Stimulated activated CD8-positive, alpha-beta memory T cell treated with anti-CD3 and anti-CD28 coated beads, Interleukin-4, amount 100 ng/mL, for 48 hours (primary cell): ENCODE results near the gene NES.

Source experiments
- DNase-seq: peaks from one replicate; pipeline ENCODE4 v3.0.0-alpha.2; 2020

NES gene

GRCh38 chr1:156676820-156677615, at the start of gene NES:
TSS of gene NES (minus strand) at chr1:156677407. CDS start at chr1:156677264, 143 bp downstream.
- no peak for DNase-seq

- DNase-seq, result peak; percentile 72
These were observed 49.5 kb upstream of the NES start for GRCh38 chr1:156726549-156727226.

- peak; percentile 89 for DNase-seq
These were observed 48.6 kb upstream of the NES start for GRCh38 chr1:156725683-156726280.

DNA sequence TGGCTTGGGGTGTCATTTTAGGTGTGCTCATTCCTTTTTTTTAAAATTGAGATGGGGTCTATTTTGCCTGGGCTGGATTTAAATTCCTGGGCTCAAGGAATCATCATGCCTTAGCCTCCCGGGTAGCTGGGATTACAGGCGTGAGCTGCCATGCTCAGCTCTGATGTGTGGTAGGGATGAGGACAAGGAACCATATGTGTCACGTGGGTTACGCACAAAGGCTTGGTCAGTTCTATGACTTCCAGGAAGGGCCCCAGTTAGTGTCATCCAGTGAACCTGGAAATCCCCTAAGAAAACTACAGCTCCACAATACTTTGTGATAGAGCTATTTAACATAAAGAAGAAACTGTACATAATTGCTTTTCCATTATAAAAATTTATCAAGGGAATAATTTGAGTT, 44.3 kb upstream of the NES start:
- no peak for DNase-seq

GRCh38 chr1:156721131-156721530, 43.9 kb upstream of the NES start:
- no peak for DNase-seq

DNA sequence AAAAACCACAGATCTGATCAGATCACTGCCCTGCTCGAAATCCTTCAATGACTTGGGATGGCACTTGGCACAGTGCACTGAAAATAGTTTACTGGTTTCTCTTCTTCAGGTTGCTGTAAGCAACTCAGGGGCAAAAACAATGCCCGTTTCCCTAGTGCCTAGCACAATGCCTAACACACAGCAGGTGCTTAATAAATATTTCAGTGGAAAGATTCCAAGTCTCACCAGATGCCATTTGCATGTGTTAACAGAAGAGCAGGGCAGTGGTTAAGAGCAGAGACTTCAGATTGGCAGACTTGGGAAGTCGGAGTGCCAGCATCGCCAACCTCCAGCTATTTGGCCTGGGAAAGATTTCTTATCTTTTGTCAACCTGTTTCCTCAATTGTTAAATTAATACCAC, 40.1 kb upstream of the NES start:
- no peak for DNase-seq

GRCh38 chr1:156714830-156715229, 37.6 kb upstream of the NES start:
- no peak for DNase-seq

DNA sequence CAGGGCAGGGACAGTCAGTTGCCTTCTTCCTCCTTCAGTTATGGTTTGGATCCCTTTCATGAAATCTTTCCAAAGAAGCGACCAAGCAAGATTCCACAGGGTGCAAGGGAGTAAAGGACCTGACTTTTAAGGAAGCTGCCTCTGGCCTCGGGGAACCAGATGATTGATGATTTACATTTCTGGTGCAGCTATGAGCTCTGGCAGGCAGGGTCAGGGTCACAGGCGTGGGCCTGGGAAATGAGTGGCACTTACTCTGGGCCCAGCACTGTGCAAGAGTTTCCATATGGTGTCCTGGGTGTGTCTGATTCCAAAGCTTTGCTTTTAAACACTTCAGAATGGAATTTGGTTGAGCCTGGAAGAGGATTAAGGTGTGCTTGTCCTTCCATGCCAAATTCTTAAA, 35.4 kb upstream of the NES start:
- DNase-seq, result no peak

DNA sequence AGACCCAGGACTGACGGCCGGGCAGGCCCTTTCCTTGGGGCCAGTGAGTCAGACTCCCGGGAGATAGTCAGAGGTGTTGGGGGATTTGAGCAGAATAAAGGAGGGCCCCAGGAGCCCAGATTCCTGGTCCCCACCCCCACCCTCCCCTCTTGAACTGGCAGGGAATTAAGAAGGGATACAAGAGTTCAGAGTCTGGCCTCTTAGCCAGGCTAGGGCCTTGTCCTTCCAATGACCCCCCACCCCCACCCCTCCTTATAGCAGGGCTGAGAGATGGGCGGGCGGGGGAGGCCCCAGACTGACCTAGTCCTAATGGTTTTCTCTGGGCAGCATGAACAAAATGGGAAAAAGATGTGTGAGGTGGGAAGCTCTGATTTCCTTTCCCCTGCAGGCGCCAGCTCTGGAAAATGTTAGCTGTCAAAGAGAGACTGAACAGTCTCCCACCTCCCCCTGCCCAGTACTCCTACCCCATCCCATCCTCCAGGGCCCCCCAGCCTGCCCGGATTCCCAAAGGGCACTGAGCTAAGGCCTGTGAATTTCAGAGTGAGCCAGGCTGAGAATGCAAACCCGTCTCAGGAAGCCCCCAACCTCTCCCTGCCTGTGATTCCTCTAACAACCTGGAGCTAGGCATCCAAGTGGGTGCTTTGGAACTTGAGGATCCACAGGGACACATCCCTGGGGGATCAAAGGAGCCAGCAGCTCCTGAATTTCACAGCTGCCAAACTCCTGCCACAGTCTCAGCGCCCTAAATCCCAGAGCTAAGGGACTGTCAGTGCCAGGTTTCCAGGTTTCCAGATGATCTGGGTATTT, 34.0 kb upstream of the NES start:
- no peak for DNase-seq

- DNase-seq, result no peak
These were observed 32.7 kb upstream of the NES start for GRCh38 chr1:156709757-156710489.

DNA sequence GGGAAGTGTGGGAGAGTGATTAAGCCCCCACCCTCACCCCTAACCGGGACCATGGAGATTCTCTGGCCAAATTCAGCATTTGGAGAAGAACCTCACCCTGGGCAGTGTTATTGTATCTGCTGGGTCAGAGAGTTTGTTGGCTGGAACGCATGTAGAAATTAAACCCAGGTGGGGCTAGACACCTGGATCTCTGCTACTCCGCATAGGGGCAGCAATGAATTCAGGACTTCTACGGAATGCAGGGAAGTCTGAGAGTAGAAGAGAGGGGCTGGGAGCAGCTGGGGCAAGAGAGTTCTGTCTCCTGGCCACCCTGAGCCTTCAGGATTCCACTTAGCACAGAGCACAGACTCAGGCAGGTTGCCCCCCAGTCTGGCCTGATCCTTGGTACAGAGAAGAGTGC, 31.8 kb upstream of the NES start:
- no peak for DNase-seq

GRCh38 chr1:156708218-156708661, 31.0 kb upstream of the NES start:
- DNase-seq, result no peak

DNA sequence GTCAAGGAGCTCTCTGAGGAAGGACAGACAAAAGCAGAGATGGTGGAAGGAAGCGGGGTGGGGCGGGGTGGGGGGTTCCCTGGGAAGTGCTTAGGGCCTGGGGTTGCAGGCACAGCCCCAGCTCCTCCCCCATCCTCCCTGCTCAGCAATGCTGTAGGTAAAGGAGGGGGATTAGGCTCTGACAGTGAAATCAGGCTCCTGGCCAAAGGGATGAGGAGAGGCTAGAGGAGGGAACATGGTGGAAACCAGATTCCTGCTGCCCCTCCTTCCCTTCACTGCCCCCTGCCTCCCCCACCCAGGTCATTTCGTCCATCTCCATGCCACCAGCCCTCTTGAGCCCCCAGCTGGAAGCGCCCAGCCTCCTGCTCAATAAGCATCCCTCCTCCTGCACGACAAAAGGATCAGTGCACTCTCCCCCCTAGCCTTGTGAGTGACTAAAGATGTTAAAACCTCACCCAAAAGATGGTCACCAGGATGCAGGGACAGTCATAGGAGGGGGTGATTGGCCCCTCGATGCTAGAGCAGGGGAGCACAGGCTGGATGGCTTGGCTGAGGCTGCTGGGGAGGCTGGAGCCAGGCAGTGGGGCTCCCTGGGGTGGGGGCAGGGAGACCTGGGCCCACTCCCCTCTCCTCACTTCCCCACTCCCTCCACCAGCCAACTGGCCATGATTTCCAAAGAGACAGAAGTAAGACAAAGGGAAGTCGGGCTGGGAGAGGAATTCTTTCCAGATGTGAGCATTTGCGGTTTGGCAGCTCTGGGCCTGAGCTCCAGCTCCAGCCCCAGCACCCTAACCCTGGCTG, 30.4 kb upstream of the NES start:
- no peak for DNase-seq

- DNase-seq, result no peak
These were observed 29.6 kb upstream of the NES start for GRCh38 chr1:156706657-156707416.

- peak; percentile 89 for DNase-seq
These were observed 28.9 kb upstream of the NES start for GRCh38 chr1:156705918-156706656.

- peak; percentile 62 for DNase-seq
These were observed 28.2 kb upstream of the NES start, which contains the start of gene CRABP2 for GRCh38 chr1:156705321-156705917. TSS of gene CRABP2 (minus strand) at chr1:156705583. CDS start at chr1:156705446, 137 bp downstream.

DNA sequence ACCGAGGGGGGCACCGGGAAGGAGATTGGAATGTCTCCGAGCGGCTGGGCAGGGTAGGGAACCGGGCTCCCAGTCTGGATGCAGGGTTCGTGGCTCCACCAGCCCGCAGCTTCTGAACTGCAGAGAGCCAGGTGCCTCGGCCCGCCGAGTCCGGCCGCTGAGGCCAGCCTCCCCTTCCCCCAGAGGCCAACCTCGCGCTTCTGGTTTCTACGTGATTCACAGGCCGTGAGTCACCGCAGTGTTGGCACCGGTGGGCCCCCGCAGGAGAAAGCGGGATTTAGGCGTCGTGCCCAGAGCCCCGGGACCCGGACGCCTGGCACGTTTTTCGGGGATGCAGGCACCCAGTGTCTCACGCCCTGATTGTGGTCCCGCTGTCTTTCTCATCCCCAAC, 27.7 kb upstream of the NES start:
- DNase-seq, result peak; percentile 72

GRCh38 chr1:156704166-156704711, 27.0 kb upstream of the NES start:
- DNase-seq, result no peak

- no peak for DNase-seq
These were observed 26.5 kb upstream of the NES start for GRCh38 chr1:156703741-156704140.
